HUES48 (cell line): Measurements from ENCODE around the gene CLEC3A.
"Not testable (repeated sequence)": the region's sequence is repeated elsewhere in the genome, so short reads cannot be mapped to it uniquely, and the experiment has no call there.

Source experiments
- H3K27ac ChIP-seq: one replicate; pipeline ENCODE4 v1.7.0; 2013; ENCODE audit warnings: low read depth, low read length, inconsistent platforms
- H3K27me3 ChIP-seq: 2 replicates; pipeline ENCODE4 v1.6.1; 2013; ENCODE audit warnings: mild to moderate bottlenecking, low read length; ENCODE audit not compliant: control insufficient read depth, insufficient read depth
- H3K36me3 ChIP-seq: 2 replicates; pipeline ENCODE4 v1.6.1; 2013; ENCODE audit warnings: low read length; ENCODE audit not compliant: control insufficient read depth, insufficient read depth
- H3K4me1 ChIP-seq: 2 replicates; pipeline ENCODE4 v1.6.1; 2013; ENCODE audit warnings: mild to moderate bottlenecking, low read length; ENCODE audit not compliant: control insufficient read depth, insufficient read depth
- H3K4me3 ChIP-seq: 2 replicates; pipeline ENCODE4 v1.5.1; 2013; ENCODE audit warnings: mild to moderate bottlenecking, low read depth, low read length
- H3K9ac ChIP-seq: 2 replicates; pipeline ENCODE4 v1.6.1; 2013; ENCODE audit warnings: mild to moderate bottlenecking, low read depth, low read length, moderate library complexity
- H3K9me3 ChIP-seq: 2 replicates; pipeline ENCODE4 v1.6.1; 2013; ENCODE audit warnings: low read length; ENCODE audit not compliant: control insufficient read depth, insufficient read depth

CLEC3A gene

GRCh38 chr16:78028018-78028417 is 5.7 kb downstream of the CLEC3A start:
- Histone ChIP-seq H3K27ac (no peak overlapping the region), H3K27me3 (no peaks in the 10 kb centered on the region), H3K4me1 (peaks cover 4% of the 10 kb centered on the region; the same call in 1 of the 2 replicates), H3K9ac (no peak overlapping the region), H3K9me3 (no peaks in the 10 kb centered on the region), H3K36me3 (no peaks in the 10 kb centered on the region), H3K4me3 (no peak overlapping the region)

- Histone ChIP-seq H3K4me1 (no peaks in the 10 kb centered on the region), H3K36me3 (no peaks in the 10 kb centered on the region), H3K9me3 (no peaks in the 10 kb centered on the region), H3K27me3 (no peaks in the 10 kb centered on the region; the same call in 1 of the 2 replicates), H3K9ac (no peak overlapping the region), H3K27ac (no peak overlapping the region), H3K4me3 (no peak overlapping the region)
Measured at GRCh38 chr16:78034530-78034929, 12.2 kb downstream of the CLEC3A start.

GRCh38 chr16:78035012-78035411 is 12.7 kb downstream of the CLEC3A start:
- no peaks in the 10 kb centered on the region for H3K9me3 ChIP-seq
- H3K27me3 ChIP-seq: no peaks in the 10 kb centered on the region; the same call in 1 of the 2 replicates

GRCh38 chr16:78040396-78040795 is 18.0 kb downstream of the CLEC3A start:
- no peaks in the 10 kb centered on the region for H3K4me1 ChIP-seq
- H3K4me3 ChIP-seq: no peak overlapping the region
- H3K9me3 ChIP-seq: no peaks in the 10 kb centered on the region
- H3K36me3 ChIP-seq: no peaks in the 10 kb centered on the region
- H3K27ac ChIP-seq: no peak overlapping the region
- H3K9ac ChIP-seq: no peak overlapping the region
- H3K27me3 ChIP-seq: no peaks in the 10 kb centered on the region; the same call in 1 of the 2 replicates

More at GRCh38 chr16:78035012-78035411, 12.7 kb downstream of the CLEC3A start:
- H3K4me3 ChIP-seq: no peak overlapping the region
- H3K9ac ChIP-seq: no peak overlapping the region
- H3K27ac ChIP-seq: no peak overlapping the region
- no peaks in the 10 kb centered on the region for H3K36me3 ChIP-seq
- no peaks in the 10 kb centered on the region for H3K4me1 ChIP-seq

- Histone ChIP-seq H3K4me3 (no peak overlapping the region; the same call in 1 of the 2 replicates), H3K4me1 (no peaks in the 10 kb centered on the region), H3K9ac (no peak overlapping the region), H3K9me3 (no peaks in the 10 kb centered on the region), H3K36me3 (no peaks in the 10 kb centered on the region), H3K27me3 (peaks cover 16% of the 10 kb centered on the region), H3K27ac (no peak overlapping the region)
Measured at GRCh38 chr16:78045865-78046581, 23.7 kb downstream of the CLEC3A start.

- no peaks in the 10 kb centered on the region for H3K36me3 ChIP-seq
- H3K27ac ChIP-seq: no peak overlapping the region
- H3K9me3 ChIP-seq: no peaks in the 10 kb centered on the region
- H3K4me1 ChIP-seq: no peaks in the 10 kb centered on the region
- no peak overlapping the region for H3K9ac ChIP-seq
- peaks cover 16% of the 10 kb centered on the region for H3K27me3 ChIP-seq
- no peak overlapping the region for H3K4me3 ChIP-seq
Measured at GRCh38 chr16:78048319-78048718, 26.0 kb downstream of the CLEC3A start.

- no peaks in the 10 kb centered on the region for H3K4me1 ChIP-seq
- no peak overlapping the region for H3K9ac ChIP-seq
- no peaks in the 10 kb centered on the region for H3K36me3 ChIP-seq
- H3K9me3 ChIP-seq: no peaks in the 10 kb centered on the region
- H3K27ac ChIP-seq: no peak overlapping the region
- no peak overlapping the region for H3K4me3 ChIP-seq
- peaks cover 23% of the 10 kb centered on the region for H3K27me3 ChIP-seq
Measured at GRCh38 chr16:78050734-78051400, 28.5 kb downstream of the CLEC3A start.

GRCh38 chr16:78057803-78058564 is 35.6 kb downstream of the CLEC3A start:
- H3K27ac ChIP-seq: no peak overlapping the region
- no peak overlapping the region for H3K9ac ChIP-seq
- H3K9me3 ChIP-seq: no peaks in the 10 kb centered on the region
- H3K4me1 ChIP-seq: peaks cover 3% of the 10 kb centered on the region; the same call in 1 of the 2 replicates
- peaks cover 13% of the 10 kb centered on the region for H3K27me3 ChIP-seq
- H3K36me3 ChIP-seq: no peaks in the 10 kb centered on the region
- no peak overlapping the region for H3K4me3 ChIP-seq

GRCh38 chr16:78059806-78060205 is 37.5 kb downstream of the CLEC3A start:
- not testable (repeated sequence) for H3K4me3 ChIP-seq, H3K36me3 ChIP-seq, H3K9me3 ChIP-seq, H3K4me1 ChIP-seq, H3K27ac ChIP-seq, H3K9ac ChIP-seq
- H3K27me3 ChIP-seq: peaks cover 21% of the 10 kb centered on the region

- no peak overlapping the region for H3K9ac ChIP-seq
- no peaks in the 10 kb centered on the region for H3K36me3 ChIP-seq
- H3K4me3 ChIP-seq: no peak overlapping the region
- H3K9me3 ChIP-seq: no peaks in the 10 kb centered on the region
- peaks cover 9% of the 10 kb centered on the region; the same call in 1 of the 2 replicates for H3K4me1 ChIP-seq
- no peak overlapping the region for H3K27ac ChIP-seq
- peaks cover 23% of the 10 kb centered on the region for H3K27me3 ChIP-seq
Measured at GRCh38 chr16:78060295-78060694, 37.9 kb downstream of the CLEC3A start.

- Histone ChIP-seq H3K9ac (no peak overlapping the region), H3K27ac (no peak overlapping the region), H3K4me3 (no peak overlapping the region), H3K4me1 (peaks cover 9% of the 10 kb centered on the region; the same call in 1 of the 2 replicates), H3K9me3 (no peaks in the 10 kb centered on the region), H3K36me3 (no peaks in the 10 kb centered on the region), H3K27me3 (peaks cover 28% of the 10 kb centered on the region)
Measured at GRCh38 chr16:78060809-78061208, 38.5 kb downstream of the CLEC3A start.
